ENCODE results near the gene KCNK3.

KCNK3 gene

DNA sequence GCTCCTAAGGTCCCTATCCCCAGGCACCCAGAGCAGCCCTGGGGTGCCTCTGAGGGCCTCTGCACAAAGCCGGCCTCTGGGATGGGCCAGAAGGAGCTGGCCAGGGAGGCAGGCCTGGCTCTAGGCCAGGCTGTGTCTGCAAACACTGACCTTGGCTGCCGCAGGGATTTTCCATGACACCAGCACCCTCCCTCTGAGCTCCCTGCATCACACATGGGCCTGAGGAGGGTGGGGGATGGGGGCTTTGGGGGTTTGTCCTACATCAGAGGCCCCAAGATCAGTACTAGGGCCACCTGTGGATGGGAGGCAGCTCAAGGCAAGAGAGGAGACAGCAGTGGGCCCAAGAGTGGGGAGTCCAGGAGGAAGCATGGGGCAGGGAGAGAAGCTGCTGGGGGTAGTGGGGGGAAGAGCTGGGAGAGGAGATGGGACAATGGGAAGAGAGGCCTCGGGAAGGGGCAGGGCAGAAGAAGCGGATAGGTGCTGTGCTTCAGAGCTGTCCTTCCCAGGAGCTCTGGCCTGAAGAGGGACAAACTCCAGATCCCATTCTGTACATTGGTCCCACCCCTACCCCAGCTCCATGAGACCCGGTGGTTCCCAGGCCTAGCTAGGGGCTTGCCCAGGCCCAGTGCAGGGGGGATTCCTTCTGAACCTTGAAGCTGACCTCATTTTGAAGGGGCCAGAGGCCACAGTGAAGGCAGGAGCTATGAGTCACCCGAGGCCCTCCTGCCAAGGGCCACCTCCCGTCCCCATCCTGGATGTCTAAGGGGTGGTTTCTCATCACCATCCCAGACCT is 28.0 kb downstream of the KCNK3 start:
- TF ChIP-seq CTCF (IDR thresholded peaks at IDR 0.05), result no peak

- no peak for TF ChIP-seq CTCF (IDR thresholded peaks at IDR 0.05)
Measured at GRCh38 chr2:26721115-26722032, 28.9 kb downstream of the KCNK3 start.

DNA sequence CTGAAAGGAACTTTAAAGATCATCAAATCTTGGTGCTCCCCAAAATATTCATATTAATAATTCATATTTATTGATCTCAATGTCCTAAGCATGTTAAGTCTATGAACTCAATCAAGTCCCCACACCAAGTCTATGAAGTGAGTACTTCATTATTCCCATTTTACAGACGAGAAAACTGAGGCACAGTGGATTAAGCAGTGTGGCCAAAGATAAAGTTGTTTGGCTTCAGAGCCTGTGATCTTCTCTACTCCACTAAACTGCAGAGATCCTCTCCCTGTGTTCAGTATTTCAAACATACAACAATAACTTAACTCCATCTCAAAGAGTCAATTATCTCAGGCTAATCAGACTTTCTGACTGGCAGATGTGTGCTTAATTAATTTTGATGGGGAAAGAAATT is 29.8 kb downstream of the KCNK3 start:
- TF ChIP-seq CTCF (IDR thresholded peaks at IDR 0.05), result no peak

GRCh38 chr2:26722911-26723310 is 30.4 kb downstream of the KCNK3 start:
- TF ChIP-seq CTCF (IDR thresholded peaks at IDR 0.05), result no peak

- no peak for TF ChIP-seq CTCF (IDR thresholded peaks at IDR 0.05)
Measured at GRCh38 chr2:26723475-26723874, 31.0 kb downstream of the KCNK3 start.

GRCh38 chr2:26723991-26724750 is 31.6 kb downstream of the KCNK3 start:
- TF ChIP-seq CTCF (IDR thresholded peaks at IDR 0.05), result no peak

GRCh38 chr2:26724784-26725520 is 32.4 kb downstream of the KCNK3 start:
- no peak for TF ChIP-seq CTCF (IDR thresholded peaks at IDR 0.05)
